Glutamatergic neuron (in vitro differentiated cells): Measurements from ENCODE around the gene CSNK1G2. TPM values are rescaled to one million over a fixed set of nuclear protein-coding genes. Genes with fewer than 3 reads are reported as not detected.

ENCODE experiments used
- DNase-seq: peaks from one replicate; pipeline ENCODE4 v3.0.0; 2022
- H3K27ac Mint-ChIP-seq: one replicate; pipeline ENCODE4 v1.8.0; 2020; ENCODE audit warnings: mild to moderate bottlenecking, mixed read lengths, inconsistent platforms; ENCODE audit not compliant: unreplicated experiment
- H3K27me3 Mint-ChIP-seq: one replicate; pipeline ENCODE4 v1.8.0; 2020; ENCODE audit warnings: mild to moderate bottlenecking, moderate library complexity, mixed read lengths, inconsistent platforms; ENCODE audit not compliant: unreplicated experiment
- H3K36me3 Mint-ChIP-seq: one replicate; pipeline ENCODE4 v1.8.0; 2020; ENCODE audit warnings: mild to moderate bottlenecking, mixed read lengths, inconsistent platforms; ENCODE audit not compliant: unreplicated experiment
- H3K4me1 Mint-ChIP-seq: one replicate; pipeline ENCODE4 v1.8.0; 2020; ENCODE audit warnings: mild to moderate bottlenecking, low read depth, mixed read lengths, inconsistent platforms; ENCODE audit not compliant: unreplicated experiment
- H3K4me3 Mint-ChIP-seq: one replicate; pipeline ENCODE4 v1.8.0; 2020; ENCODE audit warnings: mild to moderate bottlenecking, mixed read lengths, inconsistent platforms; ENCODE audit not compliant: unreplicated experiment
- H3K9me3 Mint-ChIP-seq: one replicate; pipeline ENCODE4 v1.8.0; 2020; ENCODE audit warnings: mild to moderate bottlenecking, moderate library complexity, mixed read lengths, inconsistent platforms; ENCODE audit not compliant: unreplicated experiment
- CTCF ChIP-seq: fragments of 200-600 bp; sonication (generic); IDR thresholded peaks from one replicate; pipeline ENCODE4 v1.5.0; 2021; ENCODE audit not compliant: partially characterized antibody, unreplicated experiment
- total RNA-seq: library from RNA; stranded (reverse); fragmentation: NEBNext Ultra II Directional; extraction: Animal tissue kit (Norgen Biotek cat#: 25700); gene quantifications from one replicate; pipeline ENCODE4 v1.2.1, GENCODE V29; 2021; ENCODE audit not compliant: unreplicated experiment

CSNK1G2 gene
- total RNA-seq, 1 donor from 2014 or later, result 104 TPM

GRCh38 chr19:1944916-1945561 is 4.1 kb downstream of the CSNK1G2 start:
- H3K4me3 Mint-ChIP-seq, result no peak overlapping the region
- peaks cover 12% of the 10 kb centered on the region for H3K9me3 Mint-ChIP-seq
- H3K27me3 Mint-ChIP-seq, result peaks cover 7% of the 10 kb centered on the region
- DNase-seq, result no peak
- H3K27ac Mint-ChIP-seq, result no peak overlapping the region
- no peaks in the 10 kb centered on the region for H3K36me3 Mint-ChIP-seq
- TF ChIP-seq CTCF, result no peak
- peaks cover 15% of the 10 kb centered on the region for H3K4me1 Mint-ChIP-seq

GRCh38 chr19:1945899-1946298 is 4.9 kb downstream of the CSNK1G2 start:
- Mint-ChIP-seq H3K4me1 (peaks cover 13% of the 10 kb centered on the region), H3K27ac (no peak overlapping the region), H3K36me3 (no peaks in the 10 kb centered on the region), H3K4me3 (no peak overlapping the region), H3K27me3 (peaks cover 6% of the 10 kb centered on the region), H3K9me3 (peaks cover 8% of the 10 kb centered on the region)
- peak; percentile 81 for DNase-seq
- TF ChIP-seq CTCF, result peak; percentile 73

GRCh38 chr19:1947651-1948209 is 6.8 kb downstream of the CSNK1G2 start:
- Mint-ChIP-seq H3K27me3 (peaks cover 8% of the 10 kb centered on the region), H3K4me3 (no peak overlapping the region), H3K36me3 (no peaks in the 10 kb centered on the region), H3K4me1 (peaks cover 13% of the 10 kb centered on the region), H3K9me3 (peaks cover 9% of the 10 kb centered on the region), H3K27ac (no peak overlapping the region)
- no peak for TF ChIP-seq CTCF
- no peak for DNase-seq

- DNase-seq, result no peak
- Mint-ChIP-seq H3K9me3 (peaks cover 4% of the 10 kb centered on the region), H3K4me1 (peaks cover 4% of the 10 kb centered on the region), H3K36me3 (no peaks in the 10 kb centered on the region), H3K27me3 (peaks cover 4% of the 10 kb centered on the region), H3K27ac (no peak overlapping the region), H3K4me3 (no peak overlapping the region)
- TF ChIP-seq CTCF, result no peak
These were observed 8.5 kb downstream of the CSNK1G2 start for GRCh38 chr19:1949304-1950101.

GRCh38 chr19:1950640-1951039 is 9.7 kb downstream of the CSNK1G2 start:
- peaks cover 4% of the 10 kb centered on the region for H3K27me3 Mint-ChIP-seq
- no peak for TF ChIP-seq CTCF
- H3K4me3 Mint-ChIP-seq, result no peak overlapping the region
- H3K36me3 Mint-ChIP-seq, result no peaks in the 10 kb centered on the region
- H3K4me1 Mint-ChIP-seq, result peaks cover 4% of the 10 kb centered on the region
- H3K27ac Mint-ChIP-seq, result peak overlapping the region; percentile 12
- H3K9me3 Mint-ChIP-seq, result peaks cover 4% of the 10 kb centered on the region
- DNase-seq, result no peak
